ENCODE data around the gene FRA10AC1. TPM values are rescaled to one million over a fixed set of nuclear protein-coding genes. Genes with fewer than 3 reads are reported as not detected.

Gene FRA10AC1
- polyA plus RNA-seq (ENCODE audit: insufficient read length in 10 of 10) = 10 to 100 TPM; 18.3 to 35.4 (median 23.8) TPM
- long read RNA-seq, donor 1, transcript FRA10AC1-201 (14 exons, 3,089 nt) = major isoform, 7 of 19 reads
- long read RNA-seq, donor 1, partial matches to known transcripts = 12 of 19 reads
- long read RNA-seq, donor 1, other reads (novel, unspliced or antisense) = 0 of 19 reads
- long read RNA-seq, donor 2, partial matches to known transcripts = 0 of 3 reads
- long read RNA-seq, donor 2, other reads (novel, unspliced or antisense) = 0 of 3 reads
- long read RNA-seq, donor 3 = 0 reads
- long read RNA-seq, donor 4, transcript FRA10AC1-201 (14 exons, 3,089 nt) = major isoform, 5 of 16 reads
- long read RNA-seq, donor 4, partial matches to known transcripts = 11 of 16 reads
- long read RNA-seq, donor 4, other reads (novel, unspliced or antisense) = 0 of 16 reads
- long read RNA-seq, donor 5, partial matches to known transcripts = 0 of 1 reads
- long read RNA-seq, donor 5, other reads (novel, unspliced or antisense) = 0 of 1 reads
- long read RNA-seq, donor 6, full-length matches to known transcripts = 5 of 11 reads
- long read RNA-seq, donor 6, partial matches to known transcripts = 6 of 11 reads
- long read RNA-seq, donor 6, other reads (novel, unspliced or antisense) = 0 of 11 reads
- long read RNA-seq, donor 7, full-length matches to known transcripts = 2 of 2 reads
- long read RNA-seq, donor 7, partial matches to known transcripts = 0 of 2 reads
- long read RNA-seq, donor 7, other reads (novel, unspliced or antisense) = 0 of 2 reads
- long read RNA-seq, donor 8 = 0 reads
- long read RNA-seq, donor 9, full-length matches to known transcripts = 1 of 1 reads
- long read RNA-seq, donor 9, partial matches to known transcripts = 0 of 1 reads
- long read RNA-seq, donor 9, other reads (novel, unspliced or antisense) = 0 of 1 reads

GRCh38 chr10:93702210-93703001 lies at the start of gene FRA10AC1:
Gene FRA10AC1, minus strand, starts transcription at chr10:93702592. Its CDS starts 2,486 bp downstream, at chr10:93700106.
- peak; percentile 93 to 96 (median 94) for DNase-seq

GRCh38 chr10:93751832-93752231 lies 49.4 kb upstream of the FRA10AC1 start:
- DNase-seq = peak in 1 of 3 donors; percentile 56

DNA sequence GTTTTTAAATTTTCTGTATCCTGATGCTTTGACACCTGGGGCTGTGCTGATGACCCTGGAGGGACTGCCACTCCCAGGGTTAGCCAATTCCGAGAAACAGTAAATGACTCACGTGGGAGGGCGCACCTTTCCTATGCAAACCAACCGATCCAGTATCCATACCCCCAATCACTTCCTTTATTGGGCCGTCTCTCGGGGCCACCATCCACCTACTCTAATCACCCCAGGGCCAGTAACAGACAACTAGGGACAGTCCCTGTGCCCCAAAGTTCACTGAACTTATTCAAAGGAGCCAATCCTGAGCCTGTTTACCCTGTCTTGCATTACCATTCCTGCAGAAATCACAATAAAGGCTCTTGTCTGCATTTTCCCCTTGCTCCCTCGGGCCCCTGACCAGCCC lies 48.7 kb upstream of the FRA10AC1 start:
- no peak for DNase-seq

DNA sequence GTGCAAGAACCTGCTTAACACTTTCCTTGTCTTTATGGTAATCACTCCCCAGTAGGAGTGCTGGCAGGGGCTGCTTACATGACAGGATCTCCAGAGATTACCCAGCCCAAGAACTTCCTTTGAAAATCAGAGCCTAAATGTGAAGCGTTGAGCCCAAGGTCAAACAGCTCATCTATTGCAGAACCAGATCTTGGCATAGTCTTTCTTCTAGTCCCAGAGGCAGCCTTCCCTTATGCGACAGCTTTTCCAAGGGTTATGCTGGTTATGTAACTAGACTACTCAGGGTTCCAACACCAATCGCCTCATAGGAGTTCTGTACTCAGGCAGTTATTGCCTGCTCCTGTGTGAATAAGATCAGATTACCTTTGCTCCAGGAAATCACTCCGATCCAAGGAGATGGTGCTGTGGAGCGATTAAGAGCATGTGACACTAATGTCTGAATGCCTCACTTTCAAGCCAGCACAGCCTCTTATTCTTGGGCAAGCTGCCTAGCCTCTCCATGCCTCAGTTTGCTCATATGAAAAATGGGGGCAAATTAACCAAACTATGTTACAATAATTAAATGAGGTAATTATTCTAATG lies 46.9 kb upstream of the FRA10AC1 start:
- no peak for DNase-seq

- peak; percentile 40 to 71 (median 65) for DNase-seq
Observed at GRCh38 chr10:93746844-93747284, 44.5 kb upstream of the FRA10AC1 start.

DNA sequence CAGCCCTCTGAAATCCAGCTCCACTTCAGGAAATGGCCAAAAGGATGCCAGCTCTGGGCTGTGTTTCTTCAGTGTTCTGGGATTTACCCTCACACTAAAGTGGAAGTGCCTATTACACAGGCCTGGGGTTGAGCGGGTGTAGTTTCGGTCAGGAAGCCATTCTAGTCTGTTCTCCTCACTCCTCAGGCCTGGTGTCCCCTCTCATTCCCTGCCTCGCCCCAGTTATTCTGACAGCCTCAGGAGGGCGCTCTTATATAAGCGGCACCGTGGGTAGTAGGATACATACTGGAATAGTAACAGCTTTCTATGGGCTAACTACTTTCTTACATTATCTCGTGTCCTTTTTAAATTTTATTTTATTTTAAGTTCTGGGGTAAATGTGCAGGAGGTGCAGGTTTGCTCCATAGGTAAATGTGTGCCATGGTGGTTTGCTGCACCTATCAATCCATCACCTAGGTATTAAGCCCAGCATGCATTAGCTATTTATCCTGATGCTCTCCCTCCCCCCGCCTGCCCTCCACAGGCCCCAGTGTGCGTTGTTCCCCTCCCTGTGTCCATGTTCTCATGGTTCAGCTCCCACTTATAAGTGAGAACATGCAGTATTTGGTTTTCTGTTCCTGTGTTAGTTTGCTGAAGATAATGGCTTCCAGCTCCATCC lies 43.1 kb upstream of the FRA10AC1 start:
- DNase-seq = no peak

DNA sequence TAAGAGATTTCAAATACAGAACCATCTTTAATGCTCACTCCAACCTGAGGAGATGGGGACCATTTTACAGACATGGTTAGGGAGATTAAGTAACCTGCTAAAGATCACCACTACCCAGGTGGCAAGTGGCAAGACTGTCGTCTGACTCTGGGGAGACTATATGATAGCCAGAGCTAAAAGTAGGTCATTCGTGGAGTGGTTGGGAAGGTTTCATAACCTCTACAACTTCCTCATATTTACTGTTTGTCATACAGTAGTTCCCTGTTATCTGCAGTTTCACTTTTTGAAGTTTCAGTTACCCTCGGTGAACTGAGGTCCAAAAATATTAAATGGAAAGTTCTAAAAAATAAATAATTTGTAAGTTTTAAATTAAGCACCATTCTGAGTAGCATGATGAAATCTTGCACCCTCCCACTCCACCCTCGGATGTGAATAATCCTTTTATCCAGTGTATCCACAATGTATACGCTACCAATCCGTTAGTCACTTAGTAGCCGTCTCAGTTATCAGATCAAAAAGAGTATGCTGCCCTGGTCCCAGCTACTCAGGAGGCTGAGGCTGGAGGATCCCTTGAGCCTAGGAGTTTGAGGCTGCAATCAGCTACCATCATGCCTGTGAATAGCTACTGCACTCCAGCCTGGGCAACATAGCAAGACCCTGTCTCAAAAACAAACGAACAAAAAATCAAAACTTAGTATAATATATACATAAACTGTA lies 40.4 kb upstream of the FRA10AC1 start:
- no peak for DNase-seq

- DNase-seq = no peak
Observed at GRCh38 chr10:93741367-93741766, 39.0 kb upstream of the FRA10AC1 start.

DNA sequence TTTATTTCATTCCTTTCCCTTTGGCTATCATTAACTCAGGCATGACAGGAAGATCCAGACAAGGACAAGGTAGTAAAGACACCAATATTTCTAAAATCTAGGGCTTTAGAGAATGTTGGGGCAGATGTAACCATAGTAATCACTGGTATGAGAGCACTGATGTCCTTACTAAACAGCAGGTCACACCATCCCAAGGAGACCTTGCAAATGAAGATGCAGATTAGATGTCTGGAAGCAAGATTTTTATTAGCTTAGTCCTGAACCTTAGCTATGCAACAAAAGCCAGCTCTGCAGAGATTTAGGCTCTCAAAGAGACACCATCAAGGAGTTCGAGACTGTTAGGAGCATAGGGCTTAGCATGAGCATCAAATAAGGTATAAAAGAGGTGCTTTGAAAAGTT lies 23.6 kb upstream of the FRA10AC1 start:
- no peak for DNase-seq

DNA sequence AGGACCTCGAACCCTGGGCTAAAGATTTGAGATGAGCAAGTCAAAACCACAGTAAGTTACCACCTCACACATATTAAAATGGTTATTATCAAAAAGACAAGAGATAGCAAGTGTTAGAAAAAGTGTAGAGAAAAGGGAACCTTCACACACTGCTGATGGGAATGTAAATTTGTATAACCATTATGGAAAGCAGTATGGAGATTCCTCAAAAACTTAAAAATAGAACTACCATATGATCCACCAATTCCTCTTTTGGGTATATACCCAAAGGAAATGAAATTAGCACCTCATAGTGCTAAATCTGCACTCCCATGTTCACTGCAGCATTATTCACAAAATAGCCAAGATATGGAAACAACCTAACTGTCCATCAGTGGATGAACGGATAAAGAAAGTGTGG lies 20.8 kb upstream of the FRA10AC1 start:
- no peak for DNase-seq

GRCh38 chr10:93722550-93722949 lies 20.2 kb upstream of the FRA10AC1 start:
- DNase-seq = no peak

GRCh38 chr10:93719901-93720300 lies 17.5 kb upstream of the FRA10AC1 start:
- DNase-seq = peak in 1 of 3 donors; percentile 3

GRCh38 chr10:93718937-93719725 lies 16.7 kb upstream of the FRA10AC1 start:
- DNase-seq = no peak

DNA sequence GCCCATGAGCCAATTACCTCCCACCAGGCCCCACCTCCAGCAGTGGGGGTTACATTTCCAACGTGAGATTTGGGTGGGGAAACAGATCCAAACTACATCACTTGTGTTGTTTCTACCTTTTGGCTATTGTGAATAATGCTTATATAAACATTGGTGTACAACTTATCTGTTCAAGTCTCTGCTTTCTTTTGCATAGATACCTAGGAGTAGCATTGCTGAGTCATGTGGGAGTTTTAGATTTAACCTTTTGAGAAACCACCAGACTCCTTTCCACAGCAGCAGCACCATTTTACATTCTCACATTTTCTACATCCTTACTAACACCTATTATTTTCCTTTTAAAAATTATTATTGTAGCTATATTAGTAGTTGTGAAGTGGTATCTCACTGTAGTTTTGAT lies 14.4 kb upstream of the FRA10AC1 start:
- DNase-seq = no peak

DNA sequence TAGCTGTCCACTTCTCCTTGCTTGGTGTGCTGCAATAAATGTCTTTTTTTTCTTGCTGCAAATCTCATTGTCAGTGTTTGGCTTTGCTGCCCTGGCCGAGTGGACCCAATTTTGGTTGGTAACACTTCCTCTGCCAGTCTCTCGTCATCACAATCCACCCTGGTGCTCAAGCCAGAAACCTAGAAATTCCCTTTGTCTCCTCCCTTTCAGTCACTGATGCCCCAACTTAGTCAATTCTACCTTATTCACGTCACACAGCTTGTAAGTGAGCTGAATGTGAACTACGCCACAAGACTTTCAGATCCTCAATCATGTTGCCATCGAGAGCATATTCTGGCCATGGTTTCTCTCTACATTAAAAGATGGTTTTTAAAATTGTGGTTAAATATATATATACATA lies 13.0 kb upstream of the FRA10AC1 start:
- no peak for DNase-seq

DNA sequence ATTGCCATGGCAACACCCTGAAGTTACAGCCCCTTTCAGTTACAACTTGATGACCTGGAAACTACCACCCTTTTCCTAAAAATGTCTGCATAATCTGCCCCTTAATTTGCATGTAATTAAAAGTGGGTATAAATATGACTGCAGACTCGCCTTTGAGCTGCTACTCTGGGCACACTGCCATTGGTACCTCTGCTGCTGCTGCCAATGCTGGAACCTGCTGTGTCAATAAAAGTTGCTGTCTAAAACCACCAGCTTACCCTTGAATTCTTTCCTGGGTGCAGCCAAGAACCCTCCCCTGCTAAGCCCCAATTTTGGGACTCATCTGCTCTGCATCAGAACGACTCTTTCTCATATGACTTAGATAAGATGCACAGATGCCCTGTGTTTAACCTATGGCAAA lies 10.2 kb upstream of the FRA10AC1 start:
- no peak for DNase-seq

DNA sequence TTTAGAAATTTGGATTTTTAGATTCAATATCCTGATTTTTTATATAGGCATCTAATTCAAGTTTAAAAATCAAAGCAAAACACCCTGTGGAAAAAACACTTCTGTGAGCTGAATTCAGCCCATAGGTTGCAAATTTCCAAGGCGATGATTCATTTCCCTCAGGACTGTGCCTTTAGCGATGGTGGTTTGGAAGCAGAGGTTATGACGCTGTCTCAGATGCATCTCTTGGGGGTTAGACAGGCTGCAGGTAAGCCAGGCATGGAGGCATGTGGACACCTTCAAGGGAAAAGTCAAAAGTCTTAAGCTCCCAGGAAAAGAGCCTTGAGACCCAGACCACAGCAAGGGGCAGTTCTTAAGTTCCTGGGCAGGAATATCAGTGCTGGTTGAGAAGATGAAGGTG lies 9.5 kb upstream of the FRA10AC1 start:
- DNase-seq = no peak

DNA sequence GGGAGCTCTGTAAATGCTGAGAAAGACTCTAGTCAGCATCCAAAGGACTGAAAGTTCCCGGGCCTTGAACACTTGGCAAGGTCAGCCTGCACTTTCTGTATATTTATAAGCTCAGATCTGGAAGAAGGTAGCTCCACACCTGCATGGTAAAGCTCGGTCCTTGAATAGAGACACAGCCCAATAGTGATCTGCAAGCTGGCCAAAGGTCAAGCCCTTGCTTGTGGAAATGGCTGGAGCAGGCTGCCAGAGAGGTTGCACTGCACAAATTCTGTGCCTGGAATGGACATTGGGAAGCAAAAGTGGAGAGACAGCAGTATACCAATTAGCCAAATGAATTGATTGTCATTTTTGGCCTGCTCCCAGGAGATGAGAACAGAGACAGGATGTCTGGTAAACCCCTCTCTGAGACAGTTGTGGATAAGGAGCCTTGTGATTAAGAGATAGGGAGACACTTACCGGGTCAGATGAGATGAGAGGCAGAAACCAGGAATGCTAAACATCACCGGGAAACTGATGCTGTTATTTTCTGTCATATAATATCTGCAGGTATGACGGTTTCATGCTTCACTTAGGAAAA lies 8.0 kb upstream of the FRA10AC1 start:
- DNase-seq = no peak

DNA sequence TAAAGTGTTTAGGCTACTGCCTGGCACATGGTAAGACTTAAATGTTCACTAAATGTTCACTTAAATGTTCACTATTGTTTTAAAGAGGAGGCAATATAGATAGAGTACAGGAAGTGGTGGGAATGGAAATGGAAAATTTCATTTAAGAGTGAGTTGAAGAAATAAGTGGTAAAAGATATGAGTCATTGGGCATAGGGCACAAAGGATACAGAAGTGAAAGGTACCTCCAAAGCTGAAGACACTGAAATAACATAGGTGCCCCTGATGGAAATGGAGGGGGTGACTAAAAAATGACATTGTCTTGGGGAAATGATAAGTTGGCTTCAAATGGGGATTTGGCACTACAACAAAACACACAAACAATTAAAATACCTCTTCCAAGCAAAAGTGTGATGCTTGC lies 5.2 kb upstream of the FRA10AC1 start:
- DNase-seq = no peak

Measured in muscle of back (tissue), 13 donors.